Hepatocyte (in vitro differentiated cells): ENCODE results near the gene PTBP3. TPM values are rescaled to one million over a fixed set of nuclear protein-coding genes. Genes with fewer than 3 reads are reported as not detected.

Experiments
- DNase-seq: peaks from one replicate; pipeline ENCODE4 v3.0.0-alpha.2; 2016; ENCODE audit warnings: low spot score
- H2AFZ ChIP-seq: fragments of 200-600 bp; sonication (generic); 2 replicates; pipeline ENCODE4 v1.6.0; 2016; ENCODE audit warnings: antibody characterized with exemption, mild to moderate bottlenecking
- H3K27ac ChIP-seq: fragments of 200-600 bp; sonication (generic); 2 replicates; pipeline ENCODE4 v1.5.1; 2016; ENCODE audit warnings: mild to moderate bottlenecking
- H3K27me3 ChIP-seq: fragments of 200-600 bp; sonication (generic); 2 replicates; pipeline ENCODE4 v1.6.1; 2016
- H3K36me3 ChIP-seq: fragments of 200-600 bp; sonication (generic); replicated peaks from 2 replicates; pipeline ENCODE4 v1.5.1; 2016; ENCODE audit warnings: low read depth; ENCODE audit not compliant: insufficient read depth
- H3K4me1 ChIP-seq: fragments of 200-600 bp; sonication (generic); 2 replicates; pipeline ENCODE4 v1.5.1; 2016; ENCODE audit warnings: mild to moderate bottlenecking, moderate library complexity; ENCODE audit not compliant: insufficient read depth
- H3K4me2 ChIP-seq: fragments of 200-600 bp; sonication (generic); 2 replicates; pipeline ENCODE4 v1.6.0; 2016
- H3K4me3 ChIP-seq: fragments of 200-600 bp; sonication (generic); 2 replicates; pipeline ENCODE4 v1.5.1; 2016; ENCODE audit warnings: mild to moderate bottlenecking
- H3K79me2 ChIP-seq: fragments of 200-600 bp; sonication (generic); 2 replicates; pipeline ENCODE4 v1.6.0; 2017; ENCODE audit warnings: mild to moderate bottlenecking
- H3K9me2 ChIP-seq: fragments of 200-600 bp; sonication (generic); replicated peaks from 2 replicates; pipeline ENCODE4 v1.6.0; 2017; ENCODE audit warnings: mild to moderate bottlenecking; ENCODE audit not compliant: insufficient read depth
- H3K9me3 ChIP-seq: fragments of 200-600 bp; sonication (generic); 2 replicates; pipeline ENCODE4 v1.5.1; 2016; ENCODE audit warnings: low read depth, mild to moderate bottlenecking
- H4K20me1 ChIP-seq: fragments of 200-600 bp; sonication (generic); 2 replicates; pipeline ENCODE4 v1.6.0; 2016; ENCODE audit warnings: mild to moderate bottlenecking; ENCODE audit not compliant: insufficient read depth, poor library complexity, severe bottlenecking
- EZH2 ChIP-seq: fragments of 200-600 bp; sonication (generic); IDR thresholded peaks from 2 replicates; pipeline ENCODE4 v1.6.1; 2016; ENCODE audit warnings: antibody characterized with exemption, mild to moderate bottlenecking, borderline replicate concordance
- EZH2phosphoT487 ChIP-seq: fragments of 200-600 bp; sonication (generic); IDR thresholded peaks from one replicate; pipeline ENCODE4 v1.6.1; 2018; ENCODE audit warnings: antibody characterized with exemption, mild to moderate bottlenecking, low read depth, moderate library complexity; ENCODE audit not compliant: unreplicated experiment, severe bottlenecking
- WGBS: methylation state at CpG from one replicate; pipeline ENCODE4 v1.1.6; 2016; ENCODE audit warnings: low lambda C conversion rate; ENCODE audit errors: missing lambda C conversion rate; 5-methylcytosine and 5-hydroxymethylcytosine counted together
- polyA plus RNA-seq: library from polyadenylated mRNA; unstranded; fragments of >200 nt; fragmentation: Nextera tagmentation; extraction: Ambion mirVana; gene quantifications from 2 replicates; pipeline ENCODE4 v1.2.1, GENCODE V29; 2016
- total RNA-seq: library from RNA; depleted of rRNA; stranded (reverse); fragments of >200 nt; gene quantifications from 2 replicates; pipeline ENCODE4 v1.2.3, GENCODE V29; 2014
- TF ChIP-seq, protein P1 (sequence below): fragments of 200-600 bp; sonication (generic); IDR thresholded peaks from 2 replicates; pipeline ENCODE4 v1.5.1; 2016; ENCODE audit warnings: antibody characterized with exemption, mild to moderate bottlenecking; ENCODE audit not compliant: poor library complexity

The PTBP3 gene
- total and polyA plus RNA-seq, 2 experiments from 2014 or later: 13.7 to 57.7 TPM

DNA sequence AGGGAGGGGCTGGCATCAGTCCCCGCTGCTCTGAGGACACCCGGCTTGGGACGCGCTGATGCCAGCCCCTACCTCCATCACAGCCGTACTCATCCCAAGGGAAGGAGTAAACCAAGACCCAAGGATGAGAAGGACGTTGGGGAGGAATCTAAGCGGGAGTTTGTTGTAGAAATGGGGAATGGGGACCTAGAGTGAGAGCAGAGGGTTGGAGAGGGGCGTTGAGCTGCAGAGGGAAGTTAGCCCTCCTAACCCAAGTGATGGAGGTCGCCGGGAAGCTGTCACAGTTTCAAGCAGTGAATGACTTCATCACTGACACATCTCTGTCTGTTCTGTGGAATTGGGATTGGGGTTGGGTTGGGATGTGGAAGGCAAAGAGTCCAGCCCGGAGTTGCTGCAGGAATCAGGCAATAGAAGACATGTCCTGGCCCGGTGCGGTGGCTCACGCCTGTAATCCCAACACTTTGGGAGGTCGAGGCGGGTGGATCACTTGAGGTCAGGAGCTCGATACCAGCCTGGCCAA lies 157.6 kb downstream of the PTBP3 start:
- H3K27ac ChIP-seq: peak overlapping the region; percentile 91
- H3K79me2 ChIP-seq: peaks cover 34% of the 10 kb centered on the region
- no peak for DNase-seq
- WGBS: 57% methylated on average over 17 of the region's 17 CpGs
- H3K36me3 ChIP-seq: no peaks in the 10 kb centered on the region
- H3K9me2 ChIP-seq: no peaks in the 10 kb centered on the region
- H2AFZ ChIP-seq: peak overlapping the region; percentile 96
- TF ChIP-seq, protein P1, sequence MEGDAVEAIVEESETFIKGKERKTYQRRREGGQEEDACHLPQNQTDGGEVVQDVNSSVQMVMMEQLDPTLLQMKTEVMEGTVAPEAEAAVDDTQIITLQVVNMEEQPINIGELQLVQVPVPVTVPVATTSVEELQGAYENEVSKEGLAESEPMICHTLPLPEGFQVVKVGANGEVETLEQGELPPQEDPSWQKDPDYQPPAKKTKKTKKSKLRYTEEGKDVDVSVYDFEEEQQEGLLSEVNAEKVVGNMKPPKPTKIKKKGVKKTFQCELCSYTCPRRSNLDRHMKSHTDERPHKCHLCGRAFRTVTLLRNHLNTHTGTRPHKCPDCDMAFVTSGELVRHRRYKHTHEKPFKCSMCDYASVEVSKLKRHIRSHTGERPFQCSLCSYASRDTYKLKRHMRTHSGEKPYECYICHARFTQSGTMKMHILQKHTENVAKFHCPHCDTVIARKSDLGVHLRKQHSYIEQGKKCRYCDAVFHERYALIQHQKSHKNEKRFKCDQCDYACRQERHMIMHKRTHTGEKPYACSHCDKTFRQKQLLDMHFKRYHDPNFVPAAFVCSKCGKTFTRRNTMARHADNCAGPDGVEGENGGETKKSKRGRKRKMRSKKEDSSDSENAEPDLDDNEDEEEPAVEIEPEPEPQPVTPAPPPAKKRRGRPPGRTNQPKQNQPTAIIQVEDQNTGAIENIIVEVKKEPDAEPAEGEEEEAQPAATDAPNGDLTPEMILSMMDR: no peak
- no peak for TF ChIP-seq EZH2
- no peak for TF ChIP-seq EZH2phosphoT487
- H3K4me2 ChIP-seq: peak overlapping the region; percentile 79
- peaks cover 20% of the 10 kb centered on the region for H3K4me1 ChIP-seq
- peak overlapping the region; percentile 77 for H3K4me3 ChIP-seq
- H3K27me3 ChIP-seq: no peaks in the 10 kb centered on the region
- H4K20me1 ChIP-seq: no peaks in the 10 kb centered on the region
- H3K9me3 ChIP-seq: no peaks in the 10 kb centered on the region

DNA sequence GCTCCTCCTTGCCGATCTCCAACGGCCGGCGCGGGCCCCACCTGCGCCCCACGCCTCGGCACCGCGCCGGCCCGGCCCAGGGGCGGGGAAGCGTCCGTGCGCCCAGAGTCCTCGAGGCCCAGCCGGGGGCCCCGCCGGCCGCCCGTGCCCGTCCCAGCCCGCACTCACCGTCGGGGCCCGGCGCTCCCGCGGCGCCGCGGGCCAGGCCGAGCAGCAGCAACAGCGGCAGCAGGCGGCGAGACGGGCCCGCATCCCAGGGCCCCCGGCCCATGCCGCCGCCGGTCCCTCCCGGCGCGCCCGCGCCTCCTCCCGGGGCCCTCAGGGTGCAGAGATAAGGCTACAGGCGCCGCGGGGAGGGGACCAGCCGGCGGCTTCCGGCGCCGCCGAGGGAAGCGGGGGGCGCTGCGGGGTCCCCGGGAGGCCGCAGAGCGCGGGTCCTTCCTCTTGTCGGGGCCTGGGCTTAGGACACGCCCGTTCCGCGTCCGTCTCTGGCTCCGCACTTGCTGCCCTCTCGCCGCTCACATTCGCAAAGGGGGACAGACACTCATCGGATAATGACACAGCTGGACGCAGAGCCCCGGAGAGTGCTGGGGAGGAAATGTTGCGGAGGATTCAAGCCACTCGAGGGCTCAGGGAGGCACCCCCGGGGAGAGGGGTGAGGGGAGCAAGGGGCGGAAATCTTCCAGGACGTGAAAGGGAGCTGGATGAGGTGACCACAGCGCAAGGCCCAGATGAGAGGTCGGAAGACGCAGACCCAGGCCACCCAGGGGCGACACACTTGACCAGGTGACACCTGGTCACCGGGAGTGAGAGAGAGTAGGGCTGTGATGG lies 158.2 kb downstream of the PTBP3 start, which contains the start of gene SUSD1:
SUSD1 (minus strand) TSS at position 333 of the 831 bp plus-strand sequence; CDS start at position 271, 62 bp downstream.
- H3K36me3 ChIP-seq: no peaks in the 10 kb centered on the region
- H3K9me2 ChIP-seq: no peaks in the 10 kb centered on the region
- peak within 1 kb of the TSS; percentile 91 for H3K27ac ChIP-seq
- H3K27me3 ChIP-seq: no peaks in the 10 kb centered on the region
- TF ChIP-seq EZH2phosphoT487 (no peak), EZH2 (no peak)
- TF ChIP-seq, protein P1: no peak
- H3K79me2 ChIP-seq: peaks cover 37% of the 10 kb centered on the region
- H4K20me1 ChIP-seq: no peaks in the 10 kb centered on the region
- H3K9me3 ChIP-seq: no peaks in the 10 kb centered on the region
- H3K4me2 ChIP-seq: peak within 1 kb of the TSS; percentile 79
- H3K4me3 ChIP-seq: peak within 1 kb of the TSS; percentile 77
- peak; percentile 74 for DNase-seq
- peak within 1 kb of the TSS; percentile 96 for H2AFZ ChIP-seq
- WGBS: 2% methylated on average over 79 of the region's 88 CpGs
- peaks cover 27% of the 10 kb centered on the region for H3K4me1 ChIP-seq

DNA sequence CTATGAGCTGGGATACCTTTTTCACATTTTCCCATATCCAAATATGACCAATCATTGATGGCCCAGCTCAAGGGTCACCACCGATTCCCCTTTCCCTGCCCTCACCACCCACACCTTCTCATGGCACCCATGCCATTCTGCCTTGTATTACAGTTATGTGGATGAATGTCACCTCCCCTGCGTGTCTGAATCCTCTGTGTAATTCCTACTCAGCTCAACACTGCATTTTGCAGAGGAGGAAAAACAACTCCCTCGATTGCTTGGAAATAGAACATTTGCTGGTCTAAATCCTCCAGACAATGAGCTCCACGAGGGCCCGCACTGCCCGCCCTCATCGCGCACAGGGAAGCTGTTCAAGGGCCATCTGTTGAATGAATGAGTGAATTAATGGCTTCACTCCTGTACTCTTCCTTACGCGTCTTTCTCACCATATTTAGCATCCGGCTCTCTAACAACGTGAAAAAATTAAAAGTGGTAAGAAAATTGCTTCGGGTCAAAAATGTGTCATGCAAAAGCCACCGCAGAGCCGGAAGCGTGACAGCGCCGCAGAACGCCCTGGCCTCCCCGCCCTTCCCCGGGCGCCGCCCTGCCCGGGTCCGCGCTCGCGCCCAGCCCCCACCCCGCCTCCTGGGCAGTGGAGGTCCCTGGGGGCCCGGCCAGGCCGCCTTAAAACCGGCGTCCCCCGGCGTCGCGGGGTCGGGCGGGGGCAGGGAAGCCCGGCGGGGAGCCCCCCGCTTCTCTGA lies 159.0 kb downstream of the PTBP3 start:
- Histone ChIP-seq H3K27ac (peak overlapping the region; percentile 91), H3K4me1 (peaks cover 33% of the 10 kb centered on the region), H3K79me2 (peaks cover 41% of the 10 kb centered on the region), H3K9me3 (no peaks in the 10 kb centered on the region), H3K36me3 (no peaks in the 10 kb centered on the region), H2AFZ (peak overlapping the region; percentile 90), H3K4me3 (peak overlapping the region; percentile 77), H3K27me3 (no peaks in the 10 kb centered on the region), H3K4me2 (peak overlapping the region; percentile 79), H4K20me1 (no peaks in the 10 kb centered on the region), H3K9me2 (no peaks in the 10 kb centered on the region)
- peak; percentile 87 for DNase-seq
- TF ChIP-seq EZH2phosphoT487: no peak
- TF ChIP-seq, protein P1: no peak
- TF ChIP-seq EZH2: no peak
- WGBS: 9% methylated on average over 18 of the region's 42 CpGs
